Measurements from ENCODE around the gene ECM1.

DNA sequence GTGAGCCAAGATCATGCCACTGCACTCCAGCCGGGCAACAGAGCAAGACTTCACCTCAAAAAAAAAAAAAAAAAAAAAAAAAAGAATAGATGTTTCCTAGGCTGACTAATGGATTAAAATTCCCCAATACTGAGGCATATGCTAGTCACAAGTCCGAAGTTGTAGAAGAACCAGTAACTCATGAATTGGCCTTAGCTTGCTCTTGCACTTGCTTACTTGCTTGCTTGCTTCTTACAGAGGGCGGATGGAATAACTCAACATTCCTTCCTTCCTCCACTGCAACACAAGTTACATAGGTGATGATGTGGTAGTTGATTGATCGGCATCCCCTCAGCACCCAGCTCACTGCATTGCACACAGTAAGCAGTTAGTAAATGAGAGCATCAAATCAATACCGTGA is 23.5 kb upstream of the ECM1 start:
- no peak for TF ChIP-seq EZH2 (IDR thresholded peaks at IDR 0.05; ENCODE audit: low read depth)
- TF ChIP-seq, protein P1, sequence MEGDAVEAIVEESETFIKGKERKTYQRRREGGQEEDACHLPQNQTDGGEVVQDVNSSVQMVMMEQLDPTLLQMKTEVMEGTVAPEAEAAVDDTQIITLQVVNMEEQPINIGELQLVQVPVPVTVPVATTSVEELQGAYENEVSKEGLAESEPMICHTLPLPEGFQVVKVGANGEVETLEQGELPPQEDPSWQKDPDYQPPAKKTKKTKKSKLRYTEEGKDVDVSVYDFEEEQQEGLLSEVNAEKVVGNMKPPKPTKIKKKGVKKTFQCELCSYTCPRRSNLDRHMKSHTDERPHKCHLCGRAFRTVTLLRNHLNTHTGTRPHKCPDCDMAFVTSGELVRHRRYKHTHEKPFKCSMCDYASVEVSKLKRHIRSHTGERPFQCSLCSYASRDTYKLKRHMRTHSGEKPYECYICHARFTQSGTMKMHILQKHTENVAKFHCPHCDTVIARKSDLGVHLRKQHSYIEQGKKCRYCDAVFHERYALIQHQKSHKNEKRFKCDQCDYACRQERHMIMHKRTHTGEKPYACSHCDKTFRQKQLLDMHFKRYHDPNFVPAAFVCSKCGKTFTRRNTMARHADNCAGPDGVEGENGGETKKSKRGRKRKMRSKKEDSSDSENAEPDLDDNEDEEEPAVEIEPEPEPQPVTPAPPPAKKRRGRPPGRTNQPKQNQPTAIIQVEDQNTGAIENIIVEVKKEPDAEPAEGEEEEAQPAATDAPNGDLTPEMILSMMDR (conservative IDR thresholded peaks at IDR 0.05): no peak
